Measurements from ENCODE around the gene ZBTB20.

ZBTB20 gene

DNA sequence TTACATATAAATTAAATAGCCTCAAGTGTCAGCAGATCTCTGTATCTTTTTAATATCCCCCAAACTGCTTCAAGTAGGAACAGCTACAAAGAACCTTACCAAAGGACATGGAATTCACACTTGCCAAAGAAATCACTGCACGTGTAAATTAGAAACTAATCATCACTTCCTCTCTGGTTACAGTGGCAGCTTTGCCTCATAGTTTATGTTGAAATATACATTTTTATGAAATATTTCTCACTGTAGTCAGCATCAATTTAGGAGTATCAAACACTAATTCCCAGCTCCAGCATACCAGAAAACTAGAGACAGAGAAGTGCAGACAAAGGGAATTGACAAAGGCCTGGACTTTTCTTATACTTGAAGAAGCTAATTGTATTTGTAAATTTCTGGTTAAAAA lies 592.4 kb downstream of the ZBTB20 start:
- Histone ChIP-seq H3K27ac (ENCODE audit: low read length) (no peak overlapping the region), H3K4me1 (ENCODE audit: low read length) (no peaks in the 10 kb centered on the region), H3K79me2 (ENCODE audit: low read length) (no peaks in the 10 kb centered on the region), H3K9ac (ENCODE audit: low read length) (no peak overlapping the region), H3K9me3 (replicated peaks; ENCODE audit: insufficient read depth, low read length) (no peaks in the 10 kb centered on the region), H3K9me2 (replicated peaks; ENCODE audit: insufficient read depth, low read length) (no peaks in the 10 kb centered on the region), H3F3A (ENCODE audit: insufficient read depth, low read length) (no peaks in the 10 kb centered on the region), H2AFZ (ENCODE audit: low read length) (no peak overlapping the region), H3K4me3 (ENCODE audit: low read length) (no peak overlapping the region), H3K4me2 (ENCODE audit: low read depth, low read length) (no peak overlapping the region), H4K20me1 (ENCODE audit: insufficient read depth, low read length) (no peaks in the 10 kb centered on the region), H3K36me3 (replicated peaks; ENCODE audit: insufficient read depth, low read length) (no peaks in the 10 kb centered on the region), H3K27me3 (replicated peaks; ENCODE audit: insufficient read depth, low read length) (no peaks in the 10 kb centered on the region)
- TF ChIP-seq, protein P1, sequence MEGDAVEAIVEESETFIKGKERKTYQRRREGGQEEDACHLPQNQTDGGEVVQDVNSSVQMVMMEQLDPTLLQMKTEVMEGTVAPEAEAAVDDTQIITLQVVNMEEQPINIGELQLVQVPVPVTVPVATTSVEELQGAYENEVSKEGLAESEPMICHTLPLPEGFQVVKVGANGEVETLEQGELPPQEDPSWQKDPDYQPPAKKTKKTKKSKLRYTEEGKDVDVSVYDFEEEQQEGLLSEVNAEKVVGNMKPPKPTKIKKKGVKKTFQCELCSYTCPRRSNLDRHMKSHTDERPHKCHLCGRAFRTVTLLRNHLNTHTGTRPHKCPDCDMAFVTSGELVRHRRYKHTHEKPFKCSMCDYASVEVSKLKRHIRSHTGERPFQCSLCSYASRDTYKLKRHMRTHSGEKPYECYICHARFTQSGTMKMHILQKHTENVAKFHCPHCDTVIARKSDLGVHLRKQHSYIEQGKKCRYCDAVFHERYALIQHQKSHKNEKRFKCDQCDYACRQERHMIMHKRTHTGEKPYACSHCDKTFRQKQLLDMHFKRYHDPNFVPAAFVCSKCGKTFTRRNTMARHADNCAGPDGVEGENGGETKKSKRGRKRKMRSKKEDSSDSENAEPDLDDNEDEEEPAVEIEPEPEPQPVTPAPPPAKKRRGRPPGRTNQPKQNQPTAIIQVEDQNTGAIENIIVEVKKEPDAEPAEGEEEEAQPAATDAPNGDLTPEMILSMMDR (IDR thresholded peaks at IDR 0.05; ENCODE audit: low read length), result no peak
- TF ChIP-seq EZH2phosphoT487 (IDR thresholded peaks at IDR 0.05; ENCODE audit: low read length), result no peak
- TF ChIP-seq EZH2 (optimal IDR thresholded peaks at IDR 0.05; ENCODE audit: low read depth, low read length), result no peak
- DNase-seq, result no peak

DNA sequence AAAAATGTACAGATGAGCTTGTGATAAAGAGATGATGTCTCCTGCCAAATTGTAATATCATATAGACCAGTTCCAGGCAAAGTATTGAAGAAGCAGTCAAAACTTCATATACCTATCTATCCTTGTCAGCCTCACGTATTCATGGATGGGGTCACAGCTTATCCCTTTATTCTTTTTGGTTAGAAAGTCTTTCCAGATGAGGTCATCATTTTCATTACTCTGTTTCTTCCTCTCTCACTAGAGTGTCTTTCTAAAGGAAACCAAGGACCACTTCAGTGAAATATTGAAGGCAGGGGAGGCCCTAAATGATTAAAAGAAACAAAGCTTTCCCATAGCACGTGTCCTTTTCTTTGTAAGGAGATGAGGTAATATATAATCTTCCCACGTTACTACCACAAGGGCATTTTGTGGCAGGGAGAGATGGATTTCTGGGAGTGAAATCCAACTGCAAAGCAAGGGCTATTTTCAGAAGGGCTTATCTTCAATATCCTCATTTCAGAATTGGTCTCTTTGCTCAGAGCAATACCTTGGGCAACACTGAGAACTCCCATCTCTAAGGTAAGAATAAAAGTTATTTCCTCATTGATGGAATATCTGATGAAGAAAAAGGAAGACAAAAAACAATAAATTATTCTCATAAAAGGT lies 593.0 kb downstream of the ZBTB20 start:
- no peak overlapping the region for H3K4me3 ChIP-seq (ENCODE audit: low read length)
- no peaks in the 10 kb centered on the region for H3K9me2 ChIP-seq (replicated peaks; ENCODE audit: insufficient read depth, low read length)
- H3K27ac ChIP-seq (ENCODE audit: low read length), result no peak overlapping the region
- no peaks in the 10 kb centered on the region for H3K79me2 ChIP-seq (ENCODE audit: low read length)
- no peaks in the 10 kb centered on the region for H3K27me3 ChIP-seq (replicated peaks; ENCODE audit: insufficient read depth, low read length)
- H3K9me3 ChIP-seq (replicated peaks; ENCODE audit: insufficient read depth, low read length), result no peaks in the 10 kb centered on the region
- TF ChIP-seq, protein P1 (IDR thresholded peaks at IDR 0.05; ENCODE audit: low read length), result no peak
- H3F3A ChIP-seq (ENCODE audit: insufficient read depth, low read length), result no peaks in the 10 kb centered on the region
- H3K4me1 ChIP-seq (ENCODE audit: low read length), result no peaks in the 10 kb centered on the region
- H3K4me2 ChIP-seq (ENCODE audit: low read depth, low read length), result no peak overlapping the region
- H2AFZ ChIP-seq (ENCODE audit: low read length), result no peak overlapping the region
- H3K36me3 ChIP-seq (replicated peaks; ENCODE audit: insufficient read depth, low read length), result no peaks in the 10 kb centered on the region
- DNase-seq, result no peak
- no peaks in the 10 kb centered on the region for H4K20me1 ChIP-seq (ENCODE audit: insufficient read depth, low read length)
- no peak overlapping the region for H3K9ac ChIP-seq (ENCODE audit: low read length)

DNA sequence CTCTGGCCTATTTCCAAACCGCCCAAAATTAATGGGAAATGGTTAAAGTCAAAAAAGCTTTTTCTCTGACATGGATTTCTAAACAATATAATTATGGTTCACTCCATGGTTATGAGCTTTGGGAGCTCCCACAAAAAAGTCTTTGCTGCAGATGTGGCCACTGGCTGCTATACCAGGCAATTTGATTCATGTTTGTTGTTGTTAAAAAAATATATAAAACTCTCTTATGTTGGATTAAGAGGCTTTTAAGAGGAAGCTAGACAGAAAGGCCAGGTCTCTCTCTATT lies 594.6 kb downstream of the ZBTB20 start:
- H3K4me2 ChIP-seq (ENCODE audit: low read depth, low read length), result no peak overlapping the region
- H3K79me2 ChIP-seq (ENCODE audit: low read length), result no peaks in the 10 kb centered on the region
- H4K20me1 ChIP-seq (ENCODE audit: insufficient read depth, low read length), result no peaks in the 10 kb centered on the region
- no peak overlapping the region for H3K27ac ChIP-seq (ENCODE audit: low read length)
- no peak for DNase-seq
- H3K9me3 ChIP-seq (replicated peaks; ENCODE audit: insufficient read depth, low read length), result no peaks in the 10 kb centered on the region
- no peaks in the 10 kb centered on the region for H3K9me2 ChIP-seq (replicated peaks; ENCODE audit: insufficient read depth, low read length)
- H3K4me1 ChIP-seq (ENCODE audit: low read length), result no peaks in the 10 kb centered on the region
- H3K4me3 ChIP-seq (ENCODE audit: low read length), result no peak overlapping the region
- H3K27me3 ChIP-seq (replicated peaks; ENCODE audit: insufficient read depth, low read length), result no peaks in the 10 kb centered on the region
- no peaks in the 10 kb centered on the region for H3F3A ChIP-seq (ENCODE audit: insufficient read depth, low read length)
- no peak overlapping the region for H3K9ac ChIP-seq (ENCODE audit: low read length)
- H2AFZ ChIP-seq (ENCODE audit: low read length), result no peak overlapping the region
- TF ChIP-seq EZH2phosphoT487 (IDR thresholded peaks at IDR 0.05; ENCODE audit: low read length), result no peak
- no peak for TF ChIP-seq EZH2 (optimal IDR thresholded peaks at IDR 0.05; ENCODE audit: low read depth, low read length)
- TF ChIP-seq, protein P1 (IDR thresholded peaks at IDR 0.05; ENCODE audit: low read length), result no peak
- H3K36me3 ChIP-seq (replicated peaks; ENCODE audit: insufficient read depth, low read length), result no peaks in the 10 kb centered on the region

All from MM.1S (cell line).